Measurements from ENCODE around the gene CNN2. TPM values are rescaled to one million over a fixed set of nuclear protein-coding genes. Genes with fewer than 3 reads are reported as not detected.

Gene CNN2
- total and polyA plus RNA-seq, 8 donors = 20.4 to 73.8 (median 53.5) TPM

DNA sequence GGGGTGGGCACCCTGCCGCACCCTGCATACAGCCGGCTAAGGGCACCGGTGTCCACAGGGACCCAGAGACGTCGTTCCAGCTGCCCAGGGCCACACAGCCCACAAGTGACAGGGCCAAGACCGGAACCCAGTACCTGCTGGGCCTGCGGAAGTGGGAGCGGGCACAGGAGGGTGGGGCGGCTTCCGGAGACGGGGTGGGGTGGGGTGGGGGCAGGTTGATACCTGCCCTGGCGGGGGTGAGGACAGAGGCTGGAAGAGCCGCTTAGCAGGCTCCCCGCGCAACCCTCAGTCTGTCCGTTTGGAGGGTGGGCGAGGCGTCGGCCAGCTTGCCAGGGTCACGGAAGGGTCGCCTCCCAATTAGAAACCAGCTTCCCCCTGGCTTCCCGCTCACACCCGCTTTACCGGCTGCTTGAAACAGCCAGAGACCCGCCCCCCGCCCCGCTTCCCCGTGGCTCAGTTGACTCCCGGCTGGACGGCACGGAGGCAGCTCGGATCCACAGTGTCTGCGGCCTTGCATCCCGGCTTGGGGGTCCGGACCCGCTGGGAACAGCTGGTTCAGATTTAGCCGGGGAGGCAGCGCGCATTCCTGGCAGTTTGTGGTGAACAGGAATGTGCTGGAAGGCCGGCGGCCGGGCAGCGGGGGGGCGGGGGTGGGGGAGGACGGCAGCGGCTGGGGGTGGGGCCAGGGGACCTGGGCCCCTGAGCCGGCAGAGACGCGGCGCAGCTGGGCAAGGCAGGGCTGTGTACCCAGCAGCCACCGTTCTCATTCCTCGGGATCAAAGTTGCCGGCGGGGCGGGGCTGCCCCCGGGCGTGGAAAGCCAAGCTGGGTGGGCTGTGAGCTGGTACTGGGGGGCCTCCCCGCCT is 1.9 kb downstream of the CNN2 start:
- intact Hi-C loops (cut with DNase I) = no loop called here
- ATAC-seq = peak; percentile 75 to 79 (median 78)
- FAIRE-seq = no peak
- Histone ChIP-seq H3K27me3 (no peaks in the 10 kb centered on the region), H3K4me3 (peak overlapping the region; percentile 52 to 85 (median 76)), H3K36me3 (peaks cover 0 to 13% (median 0%) of the 10 kb centered on the region in 3 donors), H3K27ac (peak overlapping the region; percentile 47 to 94 (median 82)), H3K4me1 (no peaks in the 10 kb centered on the region), H3K9me3 (no peaks in the 10 kb centered on the region)
- TF ChIP-seq, protein P1, sequence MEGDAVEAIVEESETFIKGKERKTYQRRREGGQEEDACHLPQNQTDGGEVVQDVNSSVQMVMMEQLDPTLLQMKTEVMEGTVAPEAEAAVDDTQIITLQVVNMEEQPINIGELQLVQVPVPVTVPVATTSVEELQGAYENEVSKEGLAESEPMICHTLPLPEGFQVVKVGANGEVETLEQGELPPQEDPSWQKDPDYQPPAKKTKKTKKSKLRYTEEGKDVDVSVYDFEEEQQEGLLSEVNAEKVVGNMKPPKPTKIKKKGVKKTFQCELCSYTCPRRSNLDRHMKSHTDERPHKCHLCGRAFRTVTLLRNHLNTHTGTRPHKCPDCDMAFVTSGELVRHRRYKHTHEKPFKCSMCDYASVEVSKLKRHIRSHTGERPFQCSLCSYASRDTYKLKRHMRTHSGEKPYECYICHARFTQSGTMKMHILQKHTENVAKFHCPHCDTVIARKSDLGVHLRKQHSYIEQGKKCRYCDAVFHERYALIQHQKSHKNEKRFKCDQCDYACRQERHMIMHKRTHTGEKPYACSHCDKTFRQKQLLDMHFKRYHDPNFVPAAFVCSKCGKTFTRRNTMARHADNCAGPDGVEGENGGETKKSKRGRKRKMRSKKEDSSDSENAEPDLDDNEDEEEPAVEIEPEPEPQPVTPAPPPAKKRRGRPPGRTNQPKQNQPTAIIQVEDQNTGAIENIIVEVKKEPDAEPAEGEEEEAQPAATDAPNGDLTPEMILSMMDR (IDR thresholded peaks at IDR 0.05) = no peak
- 2 to 3% methylated on average over 50 to 58 of the region's 58 CpGs for WGBS, 2 donors
- DNase-seq = peak; percentile 71 to 89 (median 80)

DNA sequence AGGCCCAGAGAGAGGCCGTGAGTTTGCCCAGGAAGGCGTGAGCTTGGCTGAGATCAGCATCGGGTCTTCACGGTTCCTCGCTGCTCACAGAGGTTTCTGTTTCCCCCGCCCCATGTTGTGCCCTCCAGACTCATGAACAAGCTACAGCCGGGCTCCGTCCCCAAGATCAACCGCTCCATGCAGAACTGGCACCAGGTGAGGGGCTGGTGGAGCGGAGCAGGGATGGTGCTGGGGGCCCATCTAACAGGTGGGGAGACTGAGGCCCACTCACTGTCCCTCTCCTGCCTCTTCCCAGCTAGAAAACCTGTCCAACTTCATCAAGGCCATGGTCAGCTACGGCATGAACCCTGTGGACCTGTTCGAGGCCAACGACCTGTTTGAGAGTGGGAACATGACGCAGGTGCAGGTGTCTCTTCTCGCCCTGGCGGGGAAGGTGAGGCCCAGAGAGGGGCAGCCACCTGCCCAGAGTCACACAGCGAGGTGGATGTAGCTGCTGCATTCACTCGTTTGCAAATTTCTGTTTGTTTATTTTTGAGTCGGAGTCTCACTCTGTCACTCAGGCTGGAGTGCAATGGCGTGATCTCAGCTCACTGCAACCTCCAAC is 6.0 kb downstream of the CNN2 start:
- intact Hi-C loops (cut with DNase I) = no loop called here
- Histone ChIP-seq H3K27ac (no peak overlapping the region), H3K4me1 (no peaks in the 10 kb centered on the region), H3K4me3 (no peak overlapping the region), H3K36me3 (peaks cover 0 to 13% (median 0%) of the 10 kb centered on the region in 3 donors), H3K9me3 (no peaks in the 10 kb centered on the region), H3K27me3 (no peaks in the 10 kb centered on the region)
- FAIRE-seq (no peak), DNase-seq (no peak), ATAC-seq (no peak)
- TF ChIP-seq, protein P1 (IDR thresholded peaks at IDR 0.05) = no peak
- 81 to 86% methylated on average over 20 of the region's 20 CpGs for WGBS, 2 donors

DNA sequence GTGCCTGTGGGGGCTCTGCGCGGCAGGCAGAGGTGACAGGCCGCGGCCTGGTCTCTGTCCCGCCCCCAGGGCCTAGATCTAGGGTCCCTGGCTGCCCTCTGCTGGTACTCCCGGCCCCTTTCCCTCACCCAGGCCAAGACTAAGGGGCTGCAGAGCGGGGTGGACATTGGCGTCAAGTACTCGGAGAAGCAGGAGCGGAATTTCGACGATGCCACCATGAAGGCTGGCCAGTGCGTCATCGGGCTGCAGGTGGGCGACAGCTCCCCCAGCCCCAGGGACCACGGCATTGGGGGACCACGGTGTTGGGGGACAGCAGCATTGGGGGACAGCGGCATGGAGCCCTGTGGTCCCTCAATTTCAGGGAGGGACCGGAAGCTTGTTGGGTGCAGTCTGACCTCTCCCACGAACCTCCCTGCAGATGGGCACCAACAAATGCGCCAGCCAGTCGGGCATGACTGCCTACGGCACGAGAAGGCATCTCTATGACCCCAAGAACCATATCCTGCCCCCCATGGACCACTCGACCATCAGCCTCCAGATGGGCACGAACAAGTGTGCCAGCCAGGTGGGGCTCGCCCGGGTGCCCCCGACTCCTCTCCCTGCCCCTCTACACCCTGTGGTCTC is 9.7 kb downstream of the CNN2 start:
- FAIRE-seq = no peak
- Histone ChIP-seq H3K27me3 (no peaks in the 10 kb centered on the region), H3K27ac (no peak overlapping the region), H3K4me1 (peaks cover 0 to under 1% (median 0%) of the 10 kb centered on the region in 3 donors), H3K4me3 (no peak overlapping the region), H3K9me3 (no peaks in the 10 kb centered on the region), H3K36me3 (peaks cover 0 to 13% (median 0%) of the 10 kb centered on the region in 3 donors)
- ATAC-seq = no peak
- WGBS, 2 donors = 91 to 93% methylated on average over 29 of the region's 29 CpGs
- TF ChIP-seq, protein P1 (IDR thresholded peaks at IDR 0.05) = no peak
- intact Hi-C loops (cut with DNase I) = no loop called here
- DNase-seq = peak in 1 of 6 donors; percentile 71

- WGBS, 2 donors = 81 to 88% methylated on average over 22 of the region's 22 CpGs
- ATAC-seq (no peak), DNase-seq (peak in 2 of 6 donors; percentile 58 to 62), FAIRE-seq (no peak)
- Histone ChIP-seq H3K27ac (peak overlapping the region in 1 of 4 donors; percentile 37), H3K4me1 (peaks cover 0 to 10% (median 0%) of the 10 kb centered on the region in 3 donors), H3K36me3 (peaks cover 0 to 6% (median 0%) of the 10 kb centered on the region in 3 donors), H3K27me3 (no peaks in the 10 kb centered on the region), H3K4me3 (no peak overlapping the region), H3K9me3 (no peaks in the 10 kb centered on the region)
- TF ChIP-seq, protein P1 (IDR thresholded peaks at IDR 0.05) = no peak
- intact Hi-C loops (cut with DNase I) = no loop called here
Observed at GRCh38 chr19:1037621-1038064, 11.2 kb downstream of the CNN2 start.

All from pancreas (tissue), 10 donors.